ENCODE measurements around the gene TUBA8.

GRCh38 chr22:18146389-18146753, 35.8 kb downstream of the TUBA8 start:
- TF ChIP-seq CTCF (IDR thresholded peaks at IDR 0.05): no peak
- no peak for TF ChIP-seq POLR2A (IDR thresholded peaks at IDR 0.05)
- no peak for TF ChIP-seq EP300 (IDR thresholded peaks at IDR 0.05)

Measured in ovary (tissue), 3 donors.